WTC11 (cell line): ENCODE measurements around the gene CCDC17. TPM values are rescaled to one million over a fixed set of nuclear protein-coding genes. Genes with fewer than 3 reads are reported as not detected.

Experiments used
- ATAC-seq: fragments of 200-7000 bp; cut with Tn5 transposase; 2 replicates; pipeline ENCODE4 v1.10.0; 2021; ENCODE audit warnings: mild to moderate bottlenecking, moderate library complexity
- Bru-seq: library from RNA; stranded (reverse); fragments of 400-500 nt; gene quantifications from one replicate; lab custom pipeline; 2021; lab: Mats Ljungman, UMichigan
- CTCF ChIA-PET: fragments of 300-600 bp; sonication (Branson Sonifier 250); formaldehyde crosslinking; loops from one replicate; lab custom pipeline; 2021; ENCODE audit warnings: antibody characterized with exemption; lab: Charles Lee
- POLR2A ChIA-PET: fragments of 350-600 bp; sonication (Branson Sonifier 250); formaldehyde crosslinking; loops from one replicate; lab custom pipeline; 2021; ENCODE audit warnings: antibody characterized with exemption; lab: Charles Lee
- DNase-seq: peaks from one replicate; pipeline ENCODE4 v3.0.0; 2021; ENCODE audit warnings: low spot score
- H3K27ac Mint-ChIP-seq: 2 replicates; pipeline ENCODE4 v1.8.0; 2021; ENCODE audit warnings: mixed read lengths
- H3K27me3 Mint-ChIP-seq: 2 replicates; pipeline ENCODE4 v1.8.0; 2021; ENCODE audit warnings: low read depth, mild to moderate bottlenecking, moderate library complexity, mixed read lengths
- H3K36me3 Mint-ChIP-seq: 2 replicates; pipeline ENCODE4 v1.8.0; 2021; ENCODE audit warnings: mixed read lengths
- H3K4me1 Mint-ChIP-seq: 2 replicates; pipeline ENCODE4 v1.8.0; 2022; ENCODE audit warnings: mixed read lengths
- H3K4me3 Mint-ChIP-seq: 2 replicates; pipeline ENCODE4 v1.8.0; 2021; ENCODE audit warnings: mild to moderate bottlenecking, moderate library complexity, mixed read lengths
- H3K9me3 Mint-ChIP-seq: 2 replicates; pipeline ENCODE4 v1.8.0; 2021; ENCODE audit warnings: mixed read lengths
- ATF1 ChIP-seq: sonication (generic); formaldehyde crosslinking; IDR thresholded peaks from 2 replicates; pipeline ENCODE4 v1.8.1; 2023; ENCODE audit warnings: mild to moderate bottlenecking, moderate library complexity, missing genetic modification reagents
- GRHL2 ChIP-seq: fragments of 250-450 bp; sonication (Bioruptor Pico); IDR thresholded peaks from 2 replicates; pipeline ENCODE4 v1.8.0; 2022; ENCODE audit warnings: mild to moderate bottlenecking, moderate library complexity; ENCODE audit not compliant: insufficient replicate concordance, severe bottlenecking
- HMGA2 ChIP-seq: fragments of 250-450 bp; sonication (Bioruptor Pico); IDR thresholded peaks from 2 replicates; pipeline ENCODE4 v1.4.0; 2021; ENCODE audit warnings: mild to moderate bottlenecking, moderate library complexity
- JAZF1 ChIP-seq: fragments of 250-450 bp; sonication (Bioruptor Pico); IDR thresholded peaks from 2 replicates; pipeline ENCODE4 v1.9.0; 2021; ENCODE audit warnings: moderate library complexity, mild to moderate bottlenecking, inconsistent platforms
- KAT7 ChIP-seq: sonication (generic); formaldehyde crosslinking; IDR thresholded peaks from 2 replicates; pipeline ENCODE4 v1.8.1; 2023; ENCODE audit warnings: missing genetic modification reagents, mild to moderate bottlenecking, borderline replicate concordance
- NFE2L1 ChIP-seq: sonication (generic); formaldehyde crosslinking; IDR thresholded peaks from 2 replicates; pipeline ENCODE4 v1.8.1; 2023; ENCODE audit warnings: missing genetic modification reagents
- RELA ChIP-seq: sonication (generic); formaldehyde crosslinking; IDR thresholded peaks from 2 replicates; pipeline ENCODE4 v1.8.1; 2022; ENCODE audit warnings: missing genetic modification reagents, mild to moderate bottlenecking, borderline replicate concordance
- ZNF232 ChIP-seq: sonication (generic); formaldehyde crosslinking; IDR thresholded peaks from 2 replicates; pipeline ENCODE4 v1.8.0; 2022; ENCODE audit warnings: mild to moderate bottlenecking, missing genetic modification reagents
- ZNF317 ChIP-seq: sonication (generic); formaldehyde crosslinking; IDR thresholded peaks from 2 replicates; pipeline ENCODE4 v1.8.1; 2023; ENCODE audit warnings: low read depth, mild to moderate bottlenecking, moderate library complexity, missing genetic modification reagents, borderline replicate concordance
- ZNF671 ChIP-seq: fragments of 250-450 bp; sonication (Bioruptor Pico); IDR thresholded peaks from 2 replicates; pipeline ENCODE4 v1.8.0; 2021; ENCODE audit warnings: mild to moderate bottlenecking
- long read RNA-seq, 3 experiments: library from RNA in 1 of 3; library from capped mRNA in 1 of 3; library from polyadenylated mRNA in 1 of 3; unstranded in 2 of 3; stranded (forward) in 1 of 3; transcript quantifications; one replicate each; pipeline ENCODE4 v2.0.0, GENCODE V29; 2021
- total RNA-seq: library from RNA; stranded (reverse); gene quantifications from 3 replicates; pipeline ENCODE4 v1.2.3, GENCODE V29; 2021
- TF ChIP-seq, protein P1 (sequence below): fragments of 250-450 bp; sonication (Bioruptor Pico); IDR thresholded peaks from 2 replicates; pipeline ENCODE4 v1.9.0; 2021; ENCODE audit warnings: mild to moderate bottlenecking
- TF ChIP-seq, protein P2 (sequence below): sonication (generic); formaldehyde crosslinking; IDR thresholded peaks from 2 replicates; pipeline ENCODE4 v1.8.1; 2022; ENCODE audit warnings: missing genetic modification reagents, borderline replicate concordance
- TF ChIP-seq, protein P3 (sequence below): fragments of 250-450 bp; sonication (Bioruptor Pico); IDR thresholded peaks from 2 replicates; pipeline ENCODE4 v1.9.0; 2021; ENCODE audit warnings: mild to moderate bottlenecking, borderline replicate concordance
- TF ChIP-seq, protein P4 (sequence below): sonication (generic); formaldehyde crosslinking; IDR thresholded peaks from 2 replicates; pipeline ENCODE4 v1.8.0; 2023; ENCODE audit warnings: missing genetic modification reagents, mild to moderate bottlenecking, borderline replicate concordance
- TF ChIP-seq, protein P5 (sequence below): sonication (generic); formaldehyde crosslinking; IDR thresholded peaks from 2 replicates; pipeline ENCODE4 v1.8.1; 2023; ENCODE audit warnings: mild to moderate bottlenecking, missing genetic modification reagents, moderate library complexity
- TF ChIP-seq, protein P6 (sequence below): sonication (generic); formaldehyde crosslinking; IDR thresholded peaks from 2 replicates; pipeline ENCODE4 v1.8.0; 2022; ENCODE audit warnings: mild to moderate bottlenecking, missing genetic modification reagents
- TF ChIP-seq, protein P7 (sequence below): sonication (generic); formaldehyde crosslinking; IDR thresholded peaks from 2 replicates; pipeline ENCODE4 v1.8.0; 2022; ENCODE audit warnings: mild to moderate bottlenecking, missing genetic modification reagents
- TF ChIP-seq, protein P8 (sequence below): sonication (generic); formaldehyde crosslinking; conservative IDR thresholded peaks from 2 replicates; pipeline ENCODE4 v1.8.1; 2022; ENCODE audit warnings: mild to moderate bottlenecking, missing genetic modification reagents

The CCDC17 gene
- total RNA-seq (2.1 to 3.5 TPM (median 2.4 TPM) in 3 replicates), Bru-seq, nascent RNA (percentile 45 among the genes with signal in this experiment)
- long read RNA-seq, experiment 1, partial matches to known transcripts = 1 of 8 reads
- long read RNA-seq, experiment 1, other reads (novel, unspliced or antisense) = 7 of 8 reads
- long read RNA-seq, experiment 2, partial matches to known transcripts = 0 of 1 reads
- long read RNA-seq, experiment 2, other reads (novel, unspliced or antisense) = 1 of 1 reads
- long read RNA-seq, experiment 3 = 0 reads

DNA sequence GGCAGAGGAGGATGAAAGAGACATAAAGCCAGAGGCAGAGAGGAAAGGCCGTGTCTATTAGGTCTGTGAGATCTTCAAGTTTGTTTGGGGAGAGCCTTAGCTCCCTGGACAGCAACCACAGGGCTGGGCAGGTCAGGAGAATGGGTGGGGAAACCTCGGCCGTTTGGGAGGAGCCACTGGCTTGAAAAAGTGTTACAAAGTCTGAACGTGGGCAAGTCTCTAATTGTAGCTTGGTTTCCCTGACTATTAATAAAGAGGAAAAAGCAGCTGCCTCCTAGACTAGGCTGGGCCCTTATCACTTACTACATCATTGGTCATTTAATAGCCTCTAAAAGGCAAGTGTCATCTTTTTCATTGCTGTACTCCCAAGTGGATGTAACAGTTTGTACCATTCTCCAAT, at the start of gene CCDC17:
Gene CCDC17, minus strand, starts transcription at position 83 of the 400 bp plus-strand sequence. CDS start 145 bp downstream, outside the sequence.
- CTCF ChIA-PET = no interaction called here
- no peak for ATAC-seq
- TF ChIP-seq ZNF232 (CRISPR knock-in tag) = no peak
- TF ChIP-seq, protein P1, sequence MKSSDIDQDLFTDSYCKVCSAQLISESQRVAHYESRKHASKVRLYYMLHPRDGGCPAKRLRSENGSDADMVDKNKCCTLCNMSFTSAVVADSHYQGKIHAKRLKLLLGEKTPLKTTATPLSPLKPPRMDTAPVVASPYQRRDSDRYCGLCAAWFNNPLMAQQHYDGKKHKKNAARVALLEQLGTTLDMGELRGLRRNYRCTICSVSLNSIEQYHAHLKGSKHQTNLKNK = no peak
- TF ChIP-seq, protein P2, sequence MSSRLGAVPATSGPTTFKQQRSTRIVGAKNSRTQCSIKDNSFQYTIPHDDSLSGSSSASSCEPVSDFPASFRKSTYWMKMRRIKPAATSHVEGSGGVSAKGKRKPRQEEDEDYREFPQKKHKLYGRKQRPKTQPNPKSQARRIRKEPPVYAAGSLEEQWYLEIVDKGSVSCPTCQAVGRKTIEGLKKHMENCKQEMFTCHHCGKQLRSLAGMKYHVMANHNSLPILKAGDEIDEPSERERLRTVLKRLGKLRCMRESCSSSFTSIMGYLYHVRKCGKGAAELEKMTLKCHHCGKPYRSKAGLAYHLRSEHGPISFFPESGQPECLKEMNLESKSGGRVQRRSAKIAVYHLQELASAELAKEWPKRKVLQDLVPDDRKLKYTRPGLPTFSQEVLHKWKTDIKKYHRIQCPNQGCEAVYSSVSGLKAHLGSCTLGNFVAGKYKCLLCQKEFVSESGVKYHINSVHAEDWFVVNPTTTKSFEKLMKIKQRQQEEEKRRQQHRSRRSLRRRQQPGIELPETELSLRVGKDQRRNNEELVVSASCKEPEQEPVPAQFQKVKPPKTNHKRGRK = no peak
- no peak for TF ChIP-seq GRHL2 (CRISPR knock-in tag)
- TF ChIP-seq JAZF1 (CRISPR knock-in tag) = no peak
- TF ChIP-seq KAT7 (CRISPR knock-in tag) = no peak
- no peak for TF ChIP-seq RELA (CRISPR knock-in tag)
- TF ChIP-seq ZNF317 (CRISPR knock-in tag) = no peak
- no peak for TF ChIP-seq NFE2L1 (CRISPR knock-in tag)
- TF ChIP-seq, protein P3, sequence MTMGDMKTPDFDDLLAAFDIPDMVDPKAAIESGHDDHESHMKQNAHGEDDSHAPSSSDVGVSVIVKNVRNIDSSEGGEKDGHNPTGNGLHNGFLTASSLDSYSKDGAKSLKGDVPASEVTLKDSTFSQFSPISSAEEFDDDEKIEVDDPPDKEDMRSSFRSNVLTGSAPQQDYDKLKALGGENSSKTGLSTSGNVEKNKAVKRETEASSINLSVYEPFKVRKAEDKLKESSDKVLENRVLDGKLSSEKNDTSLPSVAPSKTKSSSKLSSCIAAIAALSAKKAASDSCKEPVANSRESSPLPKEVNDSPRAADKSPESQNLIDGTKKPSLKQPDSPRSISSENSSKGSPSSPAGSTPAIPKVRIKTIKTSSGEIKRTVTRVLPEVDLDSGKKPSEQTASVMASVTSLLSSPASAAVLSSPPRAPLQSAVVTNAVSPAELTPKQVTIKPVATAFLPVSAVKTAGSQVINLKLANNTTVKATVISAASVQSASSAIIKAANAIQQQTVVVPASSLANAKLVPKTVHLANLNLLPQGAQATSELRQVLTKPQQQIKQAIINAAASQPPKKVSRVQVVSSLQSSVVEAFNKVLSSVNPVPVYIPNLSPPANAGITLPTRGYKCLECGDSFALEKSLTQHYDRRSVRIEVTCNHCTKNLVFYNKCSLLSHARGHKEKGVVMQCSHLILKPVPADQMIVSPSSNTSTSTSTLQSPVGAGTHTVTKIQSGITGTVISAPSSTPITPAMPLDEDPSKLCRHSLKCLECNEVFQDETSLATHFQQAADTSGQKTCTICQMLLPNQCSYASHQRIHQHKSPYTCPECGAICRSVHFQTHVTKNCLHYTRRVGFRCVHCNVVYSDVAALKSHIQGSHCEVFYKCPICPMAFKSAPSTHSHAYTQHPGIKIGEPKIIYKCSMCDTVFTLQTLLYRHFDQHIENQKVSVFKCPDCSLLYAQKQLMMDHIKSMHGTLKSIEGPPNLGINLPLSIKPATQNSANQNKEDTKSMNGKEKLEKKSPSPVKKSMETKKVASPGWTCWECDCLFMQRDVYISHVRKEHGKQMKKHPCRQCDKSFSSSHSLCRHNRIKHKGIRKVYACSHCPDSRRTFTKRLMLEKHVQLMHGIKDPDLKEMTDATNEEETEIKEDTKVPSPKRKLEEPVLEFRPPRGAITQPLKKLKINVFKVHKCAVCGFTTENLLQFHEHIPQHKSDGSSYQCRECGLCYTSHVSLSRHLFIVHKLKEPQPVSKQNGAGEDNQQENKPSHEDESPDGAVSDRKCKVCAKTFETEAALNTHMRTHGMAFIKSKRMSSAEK (CRISPR knock-in tag) = no peak
- TF ChIP-seq HMGA2 (CRISPR knock-in tag) = no peak
- no peak for TF ChIP-seq ATF1 (CRISPR knock-in tag)
- TF ChIP-seq, protein P4, sequence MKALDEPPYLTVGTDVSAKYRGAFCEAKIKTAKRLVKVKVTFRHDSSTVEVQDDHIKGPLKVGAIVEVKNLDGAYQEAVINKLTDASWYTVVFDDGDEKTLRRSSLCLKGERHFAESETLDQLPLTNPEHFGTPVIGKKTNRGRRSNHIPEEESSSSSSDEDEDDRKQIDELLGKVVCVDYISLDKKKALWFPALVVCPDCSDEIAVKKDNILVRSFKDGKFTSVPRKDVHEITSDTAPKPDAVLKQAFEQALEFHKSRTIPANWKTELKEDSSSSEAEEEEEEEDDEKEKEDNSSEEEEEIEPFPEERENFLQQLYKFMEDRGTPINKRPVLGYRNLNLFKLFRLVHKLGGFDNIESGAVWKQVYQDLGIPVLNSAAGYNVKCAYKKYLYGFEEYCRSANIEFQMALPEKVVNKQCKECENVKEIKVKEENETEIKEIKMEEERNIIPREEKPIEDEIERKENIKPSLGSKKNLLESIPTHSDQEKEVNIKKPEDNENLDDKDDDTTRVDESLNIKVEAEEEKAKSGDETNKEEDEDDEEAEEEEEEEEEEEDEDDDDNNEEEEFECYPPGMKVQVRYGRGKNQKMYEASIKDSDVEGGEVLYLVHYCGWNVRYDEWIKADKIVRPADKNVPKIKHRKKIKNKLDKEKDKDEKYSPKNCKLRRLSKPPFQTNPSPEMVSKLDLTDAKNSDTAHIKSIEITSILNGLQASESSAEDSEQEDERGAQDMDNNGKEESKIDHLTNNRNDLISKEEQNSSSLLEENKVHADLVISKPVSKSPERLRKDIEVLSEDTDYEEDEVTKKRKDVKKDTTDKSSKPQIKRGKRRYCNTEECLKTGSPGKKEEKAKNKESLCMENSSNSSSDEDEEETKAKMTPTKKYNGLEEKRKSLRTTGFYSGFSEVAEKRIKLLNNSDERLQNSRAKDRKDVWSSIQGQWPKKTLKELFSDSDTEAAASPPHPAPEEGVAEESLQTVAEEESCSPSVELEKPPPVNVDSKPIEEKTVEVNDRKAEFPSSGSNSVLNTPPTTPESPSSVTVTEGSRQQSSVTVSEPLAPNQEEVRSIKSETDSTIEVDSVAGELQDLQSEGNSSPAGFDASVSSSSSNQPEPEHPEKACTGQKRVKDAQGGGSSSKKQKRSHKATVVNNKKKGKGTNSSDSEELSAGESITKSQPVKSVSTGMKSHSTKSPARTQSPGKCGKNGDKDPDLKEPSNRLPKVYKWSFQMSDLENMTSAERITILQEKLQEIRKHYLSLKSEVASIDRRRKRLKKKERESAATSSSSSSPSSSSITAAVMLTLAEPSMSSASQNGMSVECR = no peak
- TF ChIP-seq ZNF671 (CRISPR knock-in tag) = no peak
- TF ChIP-seq, protein P5, sequence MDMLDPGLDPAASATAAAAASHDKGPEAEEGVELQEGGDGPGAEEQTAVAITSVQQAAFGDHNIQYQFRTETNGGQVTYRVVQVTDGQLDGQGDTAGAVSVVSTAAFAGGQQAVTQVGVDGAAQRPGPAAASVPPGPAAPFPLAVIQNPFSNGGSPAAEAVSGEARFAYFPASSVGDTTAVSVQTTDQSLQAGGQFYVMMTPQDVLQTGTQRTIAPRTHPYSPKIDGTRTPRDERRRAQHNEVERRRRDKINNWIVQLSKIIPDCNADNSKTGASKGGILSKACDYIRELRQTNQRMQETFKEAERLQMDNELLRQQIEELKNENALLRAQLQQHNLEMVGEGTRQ = no peak
- TF ChIP-seq, protein P6, sequence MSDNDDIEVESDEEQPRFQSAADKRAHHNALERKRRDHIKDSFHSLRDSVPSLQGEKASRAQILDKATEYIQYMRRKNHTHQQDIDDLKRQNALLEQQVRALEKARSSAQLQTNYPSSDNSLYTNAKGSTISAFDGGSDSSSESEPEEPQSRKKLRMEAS = no peak
- TF ChIP-seq, protein P7, sequence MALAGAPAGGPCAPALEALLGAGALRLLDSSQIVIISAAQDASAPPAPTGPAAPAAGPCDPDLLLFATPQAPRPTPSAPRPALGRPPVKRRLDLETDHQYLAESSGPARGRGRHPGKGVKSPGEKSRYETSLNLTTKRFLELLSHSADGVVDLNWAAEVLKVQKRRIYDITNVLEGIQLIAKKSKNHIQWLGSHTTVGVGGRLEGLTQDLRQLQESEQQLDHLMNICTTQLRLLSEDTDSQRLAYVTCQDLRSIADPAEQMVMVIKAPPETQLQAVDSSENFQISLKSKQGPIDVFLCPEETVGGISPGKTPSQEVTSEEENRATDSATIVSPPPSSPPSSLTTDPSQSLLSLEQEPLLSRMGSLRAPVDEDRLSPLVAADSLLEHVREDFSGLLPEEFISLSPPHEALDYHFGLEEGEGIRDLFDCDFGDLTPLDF (CRISPR knock-in tag) = no peak
- TF ChIP-seq, protein P8, sequence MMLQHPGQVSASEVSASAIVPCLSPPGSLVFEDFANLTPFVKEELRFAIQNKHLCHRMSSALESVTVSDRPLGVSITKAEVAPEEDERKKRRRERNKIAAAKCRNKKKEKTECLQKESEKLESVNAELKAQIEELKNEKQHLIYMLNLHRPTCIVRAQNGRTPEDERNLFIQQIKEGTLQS (CRISPR knock-in tag) = no peak
- TF ChIP-seq, all 79 proteins: peak for 0
- DNase-seq = no peak
- H3K4me1 Mint-ChIP-seq = peaks cover 4% of the 10 kb centered on the region; the same call in 1 of the 2 replicates
- H3K4me3 Mint-ChIP-seq = no peak within 1 kb of the TSS
- H3K27ac Mint-ChIP-seq = peak within 1 kb of the TSS; percentile 67
- H3K27me3 Mint-ChIP-seq = no peaks in the 10 kb centered on the region
- H3K36me3 Mint-ChIP-seq = peaks cover 26% of the 10 kb centered on the region
- H3K9me3 Mint-ChIP-seq = no peaks in the 10 kb centered on the region
- POLR2A ChIA-PET = no interaction called here
